CD4-positive, alpha-beta T cell (primary cell): ENCODE measurements around the gene TMA7. TPM values are rescaled to one million over a fixed set of nuclear protein-coding genes. Genes with fewer than 3 reads are reported as not detected.
A peak's percentile ranks its signal among the peaks of the same experiment; 100 is the strongest.

Experiments
- ATAC-seq: fragments of 200-7000 bp; cut with Tn5 transposase; one replicate; pipeline ENCODE4 v1.10.0; 2022; ENCODE audit warnings: mild to moderate bottlenecking; ENCODE audit not compliant: poor library complexity
- CTCF ChIA-PET: fragments of 350-600 bp; sonication (Branson Sonifier 250); formaldehyde crosslinking; loops from one replicate; lab custom pipeline; 2021; ENCODE audit warnings: antibody characterized with exemption, inconsistent platforms; lab: Charles Lee
- POLR2A ChIA-PET: fragments of 350-600 bp; sonication (Branson Sonifier 250); formaldehyde crosslinking; loops from one replicate; lab custom pipeline; 2021; ENCODE audit warnings: antibody characterized with exemption, inconsistent platforms; lab: Charles Lee
- DNase-seq, 14 experiments: peaks; one replicate each; pipeline ENCODE4 v3.0.0-alpha.2; 2013 to 2020; ENCODE audit warnings: mixed read lengths in 2 of 14
- H3K27ac ChIP-seq, 2 donors: one replicate each; pipeline versions ENCODE4 v1.5.1 to v1.7.0; 2013; ENCODE audit warnings: low read length in 2 of 2, low read depth in 1 of 2, mild to moderate bottlenecking in 1 of 2
- H3K27me3 ChIP-seq, 2 experiments: 1 replicate in 1 of 2; 2 replicates in 1 of 2; pipeline versions ENCODE4 v1.6.1 to v1.7.0; 2013; ENCODE audit warnings: low read length in 2 of 2, control low read depth in 1 of 2, mild to moderate bottlenecking in 1 of 2, moderate library complexity in 1 of 2; ENCODE audit not compliant: insufficient read depth in 2 of 2, control insufficient read depth in 1 of 2
- H3K36me3 ChIP-seq: one replicate; pipeline ENCODE4 v1.6.1; 2013; ENCODE audit warnings: low read length, control low read depth; ENCODE audit not compliant: insufficient read depth
- H3K4me1 ChIP-seq: one replicate; pipeline ENCODE4 v1.6.1; 2013; ENCODE audit warnings: low read length, control low read depth; ENCODE audit not compliant: insufficient read depth
- H3K4me3 ChIP-seq: one replicate; pipeline ENCODE4 v1.5.1; 2013; ENCODE audit warnings: mild to moderate bottlenecking, low read length, moderate library complexity
- H3K9me3 ChIP-seq, 2 experiments: 1 replicate in 1 of 2; 2 replicates in 1 of 2; pipeline versions ENCODE4 v1.6.1 to v1.7.0; 2013; ENCODE audit warnings: low read length in 2 of 2, mild to moderate bottlenecking in 2 of 2, control low read depth in 1 of 2, moderate library complexity in 1 of 2; ENCODE audit not compliant: control insufficient read depth in 1 of 2, insufficient read depth in 1 of 2
- H3K27ac Mint-ChIP-seq: one replicate; pipeline ENCODE4 v1.8.0; 2020; ENCODE audit warnings: mixed read lengths
- H3K27me3 Mint-ChIP-seq: one replicate; pipeline ENCODE4 v1.8.0; 2021; ENCODE audit warnings: mixed read lengths
- H3K36me3 Mint-ChIP-seq: one replicate; pipeline ENCODE4 v1.8.0; 2021; ENCODE audit warnings: low read depth, mixed read lengths
- H3K4me1 Mint-ChIP-seq: one replicate; pipeline ENCODE4 v1.8.0; 2021; ENCODE audit warnings: low read depth, mixed read lengths
- H3K4me3 Mint-ChIP-seq: one replicate; pipeline ENCODE4 v1.8.0; 2020; ENCODE audit warnings: mild to moderate bottlenecking, mixed read lengths
- H3K9me3 Mint-ChIP-seq: one replicate; pipeline ENCODE4 v1.8.0; 2020; ENCODE audit warnings: mixed read lengths
- intact Hi-C, 2 experiments: fragments of 100-400 bp; cut with DNase I in 1 of 2; cut with micrococcal nuclease in 1 of 2; formaldehyde crosslinking; loops; one replicate each; pipeline versions ENCODE4 v1.15.1 to v1.9.0; 2023 to 2025; cut with DNase I, micrococcal nuclease
- total RNA-seq, 174 experiments: library from RNA in 2 of 174; stranded (reverse) in 2 of 174; gene quantifications; one replicate each; pipeline ENCODE4 v1.2.3 and lab custom pipeline; 2021 to 2026
- TF ChIP-seq, protein P1 (sequence below): fragments of 200-600 bp; IDR thresholded peaks from one replicate; pipeline ENCODE4 v1.8.0; 2022; ENCODE audit warnings: antibody characterized with exemption, mild to moderate bottlenecking

The TMA7 gene
- total RNA-seq, 2 experiments from 2014 or later: 289 to 297 TPM

DNA sequence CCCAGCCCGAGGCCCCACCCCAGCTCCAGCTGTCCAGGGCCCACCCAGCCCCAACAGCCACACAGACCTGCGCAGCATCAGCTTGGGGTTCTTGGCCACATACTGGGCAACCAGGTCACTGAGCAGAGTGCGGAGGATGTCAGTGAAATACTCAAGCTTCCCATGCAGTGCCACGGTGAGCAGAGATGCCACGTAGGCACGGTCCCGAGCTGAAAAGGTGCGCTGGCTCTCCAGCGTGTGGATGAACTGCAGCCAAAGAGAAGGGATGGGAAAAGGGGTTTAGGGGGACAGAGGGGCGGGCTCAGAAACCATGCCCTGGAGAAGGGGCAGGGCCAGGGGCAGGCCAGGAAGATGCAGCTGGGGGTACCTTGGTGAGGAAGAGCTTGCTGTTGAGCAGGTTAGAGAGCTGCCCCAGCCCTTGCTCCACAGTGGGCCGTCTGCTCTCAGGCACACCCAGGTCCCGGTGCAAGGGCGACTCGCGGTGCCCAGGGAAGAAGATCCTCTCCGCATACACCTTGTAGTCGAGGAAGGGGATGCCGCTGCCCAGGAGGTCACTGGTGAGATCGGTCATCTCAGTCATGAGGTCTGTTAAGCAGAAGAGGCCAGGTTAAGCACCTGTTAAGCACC is 27.6 kb upstream of the TMA7 start:
- Mint-ChIP-seq H3K9me3 (no peaks in the 10 kb centered on the region), H3K4me3 (no peak overlapping the region), H3K36me3 (no peaks in the 10 kb centered on the region), H3K27me3 (no peaks in the 10 kb centered on the region), H3K4me1 (no peaks in the 10 kb centered on the region), H3K27ac (no peak overlapping the region)
- DNase-seq: peak in 2 of 14 experiments; percentile 2
- TF ChIP-seq, protein P1, sequence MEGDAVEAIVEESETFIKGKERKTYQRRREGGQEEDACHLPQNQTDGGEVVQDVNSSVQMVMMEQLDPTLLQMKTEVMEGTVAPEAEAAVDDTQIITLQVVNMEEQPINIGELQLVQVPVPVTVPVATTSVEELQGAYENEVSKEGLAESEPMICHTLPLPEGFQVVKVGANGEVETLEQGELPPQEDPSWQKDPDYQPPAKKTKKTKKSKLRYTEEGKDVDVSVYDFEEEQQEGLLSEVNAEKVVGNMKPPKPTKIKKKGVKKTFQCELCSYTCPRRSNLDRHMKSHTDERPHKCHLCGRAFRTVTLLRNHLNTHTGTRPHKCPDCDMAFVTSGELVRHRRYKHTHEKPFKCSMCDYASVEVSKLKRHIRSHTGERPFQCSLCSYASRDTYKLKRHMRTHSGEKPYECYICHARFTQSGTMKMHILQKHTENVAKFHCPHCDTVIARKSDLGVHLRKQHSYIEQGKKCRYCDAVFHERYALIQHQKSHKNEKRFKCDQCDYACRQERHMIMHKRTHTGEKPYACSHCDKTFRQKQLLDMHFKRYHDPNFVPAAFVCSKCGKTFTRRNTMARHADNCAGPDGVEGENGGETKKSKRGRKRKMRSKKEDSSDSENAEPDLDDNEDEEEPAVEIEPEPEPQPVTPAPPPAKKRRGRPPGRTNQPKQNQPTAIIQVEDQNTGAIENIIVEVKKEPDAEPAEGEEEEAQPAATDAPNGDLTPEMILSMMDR: no peak
- no peaks in the 10 kb centered on the region for H3K4me1 ChIP-seq
- POLR2A ChIA-PET: no interaction called here
- no peaks in the 10 kb centered on the region for H3K36me3 ChIP-seq
- CTCF ChIA-PET: interaction anchor here (1.3 kb wide), 1 partner anchor 23 kb away, joined by 4 read pairs; no protein-coding TSS in a partner anchor
- H3K27ac ChIP-seq: no peak overlapping the region
- no peaks in the 10 kb centered on the region for H3K27me3 ChIP-seq
- no peak for ATAC-seq
- intact Hi-C loops: no loop called here
- H3K9me3 ChIP-seq: no peaks in the 10 kb centered on the region
- no peak overlapping the region for H3K4me3 ChIP-seq

DNA sequence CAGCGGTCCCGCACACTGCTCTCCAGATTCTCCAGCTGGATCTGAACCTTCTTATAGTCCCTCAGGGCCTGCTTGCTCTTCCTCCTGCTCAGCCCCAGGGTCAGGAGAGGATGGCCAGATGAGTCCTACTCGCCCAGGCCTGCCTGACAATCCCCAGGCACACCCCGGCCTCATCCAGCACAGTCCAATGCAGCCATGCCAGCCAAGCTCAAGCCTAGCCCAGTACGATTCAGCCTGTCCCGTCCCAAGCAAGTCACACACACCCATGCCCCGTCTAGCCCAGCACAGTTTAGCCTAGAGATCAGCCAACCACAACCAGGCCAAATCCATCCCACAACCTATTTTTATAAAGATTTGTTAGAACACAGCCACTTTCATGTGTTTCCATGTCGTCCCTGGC is 27.0 kb upstream of the TMA7 start:
- intact Hi-C loops: no loop called here
- Histone ChIP-seq H3K9me3 (no peaks in the 10 kb centered on the region), H3K27me3 (no peaks in the 10 kb centered on the region), H3K27ac (no peak overlapping the region), H3K4me1 (no peaks in the 10 kb centered on the region), H3K4me3 (no peak overlapping the region), H3K36me3 (no peaks in the 10 kb centered on the region)
- Mint-ChIP-seq H3K27me3 (no peaks in the 10 kb centered on the region), H3K4me3 (no peak overlapping the region), H3K4me1 (no peaks in the 10 kb centered on the region), H3K27ac (no peak overlapping the region), H3K9me3 (no peaks in the 10 kb centered on the region), H3K36me3 (no peaks in the 10 kb centered on the region)
- peak in 1 of 14 experiments; percentile 0 for DNase-seq
- TF ChIP-seq, protein P1: no peak
- POLR2A ChIA-PET: no interaction called here
- ATAC-seq: no peak
- CTCF ChIA-PET: interaction anchor here (1.3 kb wide), 1 partner anchor 23 kb away, joined by 4 read pairs; no protein-coding TSS in a partner anchor

DNA sequence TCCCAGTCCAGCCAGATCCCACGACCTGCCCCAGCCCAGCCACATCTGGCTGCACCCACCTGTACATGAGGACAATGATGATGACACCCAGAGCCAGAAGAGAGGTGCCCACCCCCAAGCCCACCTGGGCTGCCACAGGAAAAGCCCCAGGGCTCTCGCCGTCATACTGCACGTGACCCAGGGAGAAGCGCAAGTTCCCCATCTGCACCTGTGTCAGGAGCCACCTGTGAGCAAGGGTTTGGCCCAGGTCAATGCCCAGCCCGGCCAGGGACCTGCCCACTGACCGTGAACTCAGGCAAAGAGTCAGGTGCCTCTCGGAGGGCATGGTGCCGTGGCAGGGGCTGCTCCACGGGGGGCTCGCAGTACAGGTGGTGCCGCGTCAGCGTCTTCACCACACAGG is 26.4 kb upstream of the TMA7 start:
- H3K4me3 Mint-ChIP-seq: no peak overlapping the region
- H3K4me1 ChIP-seq: no peaks in the 10 kb centered on the region
- H3K9me3 ChIP-seq: no peaks in the 10 kb centered on the region
- TF ChIP-seq, protein P1: no peak
- H3K9me3 Mint-ChIP-seq: no peaks in the 10 kb centered on the region
- intact Hi-C loops: no loop called here
- no peaks in the 10 kb centered on the region for H3K27me3 Mint-ChIP-seq
- no peaks in the 10 kb centered on the region for H3K4me1 Mint-ChIP-seq
- no peak overlapping the region for H3K27ac Mint-ChIP-seq
- CTCF ChIA-PET: interaction anchor here (1.3 kb wide), 1 partner anchor 22 kb away, joined by 4 read pairs; no protein-coding TSS in a partner anchor
- no peak for ATAC-seq
- H3K36me3 ChIP-seq: no peaks in the 10 kb centered on the region
- peak in 1 of 14 experiments; percentile 0 for DNase-seq
- H3K36me3 Mint-ChIP-seq: no peaks in the 10 kb centered on the region
- H3K4me3 ChIP-seq: no peak overlapping the region
- no peak overlapping the region for H3K27ac ChIP-seq
- POLR2A ChIA-PET: no interaction called here
- no peaks in the 10 kb centered on the region for H3K27me3 ChIP-seq
